C4-2B (cell line): ENCODE results near the gene OR10A6.

ENCODE experiments used
- ZFX ChIP-seq: fragments of 450-650 bp; IDR thresholded peaks from 2 replicates; pipeline ENCODE4 v1.6.1; 2017
- TF ChIP-seq, protein P1 (sequence below): fragments of 450-650 bp; conservative IDR thresholded peaks from 2 replicates; pipeline ENCODE4 v1.5.1; 2017; ENCODE audit warnings: mild to moderate bottlenecking

DNA sequence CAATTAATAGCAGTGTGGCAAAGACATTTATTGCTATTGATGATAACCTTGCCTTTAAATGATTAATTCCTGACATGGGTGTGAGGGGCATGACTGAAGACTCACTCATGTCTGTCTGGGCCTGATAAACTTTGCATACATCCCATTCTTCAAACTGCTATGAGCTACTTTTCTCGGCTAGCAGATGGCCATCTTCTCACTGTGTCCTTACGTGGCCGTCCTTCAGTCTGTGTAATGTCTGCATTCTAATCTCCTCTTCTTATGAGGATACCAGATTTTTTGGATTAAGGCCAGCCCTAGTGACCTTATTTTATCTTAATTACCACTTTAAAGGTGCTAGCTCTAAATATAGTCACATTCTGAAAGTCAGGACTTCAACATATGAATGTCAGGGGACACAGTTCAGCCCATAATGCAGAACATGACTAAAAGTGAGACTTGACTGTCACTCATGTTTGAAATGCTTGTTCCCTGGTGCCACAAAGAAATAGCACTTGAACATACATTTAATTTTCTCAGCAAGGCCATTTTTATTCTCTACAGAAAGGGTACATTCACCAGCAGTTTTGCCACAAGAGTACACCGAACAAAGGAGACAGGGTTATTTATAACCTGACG is 32.3 kb downstream of the OR10A6 start:
- TF ChIP-seq, protein P1, sequence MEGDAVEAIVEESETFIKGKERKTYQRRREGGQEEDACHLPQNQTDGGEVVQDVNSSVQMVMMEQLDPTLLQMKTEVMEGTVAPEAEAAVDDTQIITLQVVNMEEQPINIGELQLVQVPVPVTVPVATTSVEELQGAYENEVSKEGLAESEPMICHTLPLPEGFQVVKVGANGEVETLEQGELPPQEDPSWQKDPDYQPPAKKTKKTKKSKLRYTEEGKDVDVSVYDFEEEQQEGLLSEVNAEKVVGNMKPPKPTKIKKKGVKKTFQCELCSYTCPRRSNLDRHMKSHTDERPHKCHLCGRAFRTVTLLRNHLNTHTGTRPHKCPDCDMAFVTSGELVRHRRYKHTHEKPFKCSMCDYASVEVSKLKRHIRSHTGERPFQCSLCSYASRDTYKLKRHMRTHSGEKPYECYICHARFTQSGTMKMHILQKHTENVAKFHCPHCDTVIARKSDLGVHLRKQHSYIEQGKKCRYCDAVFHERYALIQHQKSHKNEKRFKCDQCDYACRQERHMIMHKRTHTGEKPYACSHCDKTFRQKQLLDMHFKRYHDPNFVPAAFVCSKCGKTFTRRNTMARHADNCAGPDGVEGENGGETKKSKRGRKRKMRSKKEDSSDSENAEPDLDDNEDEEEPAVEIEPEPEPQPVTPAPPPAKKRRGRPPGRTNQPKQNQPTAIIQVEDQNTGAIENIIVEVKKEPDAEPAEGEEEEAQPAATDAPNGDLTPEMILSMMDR = no peak
- no peak for TF ChIP-seq ZFX
